MCF 10A (cell line): ENCODE results near the gene C16orf78. TPM values are rescaled to one million over a fixed set of nuclear protein-coding genes. Genes with fewer than 3 reads are reported as not detected.

Experiments
- BruUV-seq: library from RNA; stranded (reverse); fragments of 400-500 nt; replicated peaks from 2 replicates; lab custom pipeline; 2021; lab: Mats Ljungman, UMichigan
- CTCF ChIA-PET: fragments of 300-600 bp; sonication (Branson Sonifier 250); formaldehyde crosslinking; extraction: SDS; loops from one replicate; lab custom pipeline; 2021; ENCODE audit warnings: antibody characterized with exemption, inconsistent platforms; lab: Yijun Ruan, JAX
- POLR2A ChIA-PET: fragments of 300-600, 350-650 bp; sonication (Branson Sonifier 250); formaldehyde crosslinking; extraction: SDS; loops from one replicate; lab custom pipeline; 2020; ENCODE audit warnings: antibody characterized with exemption, inconsistent platforms; lab: Yijun Ruan, JAX
- DNase-seq: peaks from one replicate; pipeline ENCODE4 v3.0.0-alpha.2; 2018; ENCODE audit not compliant: unreplicated experiment
- H3K27ac Mint-ChIP-seq: one replicate; pipeline ENCODE4 v1.8.0; 2022; ENCODE audit warnings: mild to moderate bottlenecking, low read depth, mixed read lengths; ENCODE audit not compliant: unreplicated experiment
- H3K27me3 Mint-ChIP-seq: one replicate; pipeline ENCODE4 v1.8.0; 2022; ENCODE audit warnings: mixed read lengths; ENCODE audit not compliant: insufficient read depth, unreplicated experiment
- H3K36me3 Mint-ChIP-seq: one replicate; pipeline ENCODE4 v1.8.0; 2022; ENCODE audit warnings: mild to moderate bottlenecking, moderate library complexity, mixed read lengths; ENCODE audit not compliant: insufficient read depth, unreplicated experiment
- H3K4me1 Mint-ChIP-seq: one replicate; pipeline ENCODE4 v1.8.0; 2022; ENCODE audit warnings: mixed read lengths; ENCODE audit not compliant: insufficient read depth, unreplicated experiment
- H3K4me3 Mint-ChIP-seq: one replicate; pipeline ENCODE4 v1.8.0; 2022; ENCODE audit warnings: mild to moderate bottlenecking, moderate library complexity, mixed read lengths; ENCODE audit not compliant: unreplicated experiment
- H3K9me3 Mint-ChIP-seq: one replicate; pipeline ENCODE4 v1.8.0; 2022; ENCODE audit warnings: mixed read lengths; ENCODE audit not compliant: unreplicated experiment
- intact Hi-C: fragments of 100-400 bp; cut with micrococcal nuclease; formaldehyde crosslinking; loops from 2 replicates; pipeline ENCODE4 v1.14.1; 2022
- total RNA-seq: library from RNA; stranded (reverse); gene quantifications from 2 replicates; pipeline ENCODE4 v1.2.3, GENCODE V29; 2022
- TF ChIP-seq, protein P1 (sequence below): fragments of 200-600 bp; IDR thresholded peaks from one replicate; pipeline ENCODE4 v1.8.0; 2022; ENCODE audit warnings: antibody characterized with exemption, mild to moderate bottlenecking; ENCODE audit not compliant: unreplicated experiment

The C16orf78 gene
- total RNA-seq, 1 experiment from 2014 or later, result not detected

GRCh38 chr16:49399594-49400364 lies 26.2 kb downstream of the C16orf78 start:
- POLR2A ChIA-PET, result no interaction called here
- Mint-ChIP-seq H3K9me3 (peaks cover 14% of the 10 kb centered on the region), H3K4me1 (no peaks in the 10 kb centered on the region), H3K4me3 (no peak overlapping the region), H3K36me3 (peaks cover 5% of the 10 kb centered on the region), H3K27ac (no peak overlapping the region), H3K27me3 (peaks cover 16% of the 10 kb centered on the region)
- TF ChIP-seq, protein P1, sequence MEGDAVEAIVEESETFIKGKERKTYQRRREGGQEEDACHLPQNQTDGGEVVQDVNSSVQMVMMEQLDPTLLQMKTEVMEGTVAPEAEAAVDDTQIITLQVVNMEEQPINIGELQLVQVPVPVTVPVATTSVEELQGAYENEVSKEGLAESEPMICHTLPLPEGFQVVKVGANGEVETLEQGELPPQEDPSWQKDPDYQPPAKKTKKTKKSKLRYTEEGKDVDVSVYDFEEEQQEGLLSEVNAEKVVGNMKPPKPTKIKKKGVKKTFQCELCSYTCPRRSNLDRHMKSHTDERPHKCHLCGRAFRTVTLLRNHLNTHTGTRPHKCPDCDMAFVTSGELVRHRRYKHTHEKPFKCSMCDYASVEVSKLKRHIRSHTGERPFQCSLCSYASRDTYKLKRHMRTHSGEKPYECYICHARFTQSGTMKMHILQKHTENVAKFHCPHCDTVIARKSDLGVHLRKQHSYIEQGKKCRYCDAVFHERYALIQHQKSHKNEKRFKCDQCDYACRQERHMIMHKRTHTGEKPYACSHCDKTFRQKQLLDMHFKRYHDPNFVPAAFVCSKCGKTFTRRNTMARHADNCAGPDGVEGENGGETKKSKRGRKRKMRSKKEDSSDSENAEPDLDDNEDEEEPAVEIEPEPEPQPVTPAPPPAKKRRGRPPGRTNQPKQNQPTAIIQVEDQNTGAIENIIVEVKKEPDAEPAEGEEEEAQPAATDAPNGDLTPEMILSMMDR, result no peak
- intact Hi-C loops, result no loop called here
- DNase-seq, result no peak
- BruUV-seq, result no TSS peak
- CTCF ChIA-PET, result interaction anchor here (1.6 kb wide), 1 partner anchor 1266 kb away, joined by 3 read pairs; no protein-coding TSS in a partner anchor

GRCh38 chr16:49400611-49401010 lies 27.0 kb downstream of the C16orf78 start:
- intact Hi-C loops, result no loop called here
- Mint-ChIP-seq H3K9me3 (peaks cover 14% of the 10 kb centered on the region), H3K4me3 (no peak overlapping the region), H3K27ac (no peak overlapping the region), H3K36me3 (peaks cover 5% of the 10 kb centered on the region), H3K4me1 (no peaks in the 10 kb centered on the region), H3K27me3 (peaks cover 16% of the 10 kb centered on the region)
- POLR2A ChIA-PET, result no interaction called here
- TF ChIP-seq, protein P1, result no peak
- CTCF ChIA-PET, result no interaction called here
- no TSS peak for BruUV-seq
- DNase-seq, result no peak

GRCh38 chr16:49405123-49405522 lies 31.5 kb downstream of the C16orf78 start:
- Mint-ChIP-seq H3K36me3 (peaks cover 5% of the 10 kb centered on the region), H3K4me3 (no peak overlapping the region), H3K9me3 (peaks cover 14% of the 10 kb centered on the region), H3K27me3 (no peaks in the 10 kb centered on the region), H3K4me1 (no peaks in the 10 kb centered on the region), H3K27ac (no peak overlapping the region)
- TF ChIP-seq, protein P1, result no peak
- DNase-seq, result no peak
- ChIA-PET CTCF (interaction anchor here (0.7 to 1.2 kb wide), 2 partner anchors 517 to 784 kb away, joined by 3 to 5 read pairs; no protein-coding TSS in a partner anchor), POLR2A (no interaction called here)
- no TSS peak for BruUV-seq
- intact Hi-C loops, result loop anchor here (5.0 kb wide), 1 partner anchor 718 kb away; no protein-coding TSS in a partner anchor

DNA sequence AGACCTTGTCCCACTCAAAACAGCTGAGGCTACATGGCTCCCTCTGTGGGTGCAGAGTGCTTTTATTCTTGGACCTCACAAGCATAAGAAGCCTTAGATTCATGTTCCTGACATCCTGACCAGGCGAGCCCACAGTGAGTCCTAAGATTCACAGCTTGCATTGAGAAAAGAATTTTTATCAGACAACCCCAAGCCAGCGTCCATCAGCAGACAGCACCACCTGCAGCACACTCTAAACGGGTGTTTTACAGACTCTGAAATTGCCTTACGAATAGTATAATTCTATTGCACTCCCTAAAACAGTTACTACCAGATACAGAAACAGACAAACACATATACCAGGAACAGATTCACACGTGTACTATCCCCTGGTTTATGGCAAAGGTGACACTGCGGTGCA lies 31.9 kb downstream of the C16orf78 start:
- intact Hi-C loops, result loop anchor here (5.0 kb wide), 1 partner anchor 718 kb away; no protein-coding TSS in a partner anchor
- ChIA-PET POLR2A (no interaction called here), CTCF (interaction anchor here (0.5 to 1.0 kb wide), 2 partner anchors 187 to 452 kb away, joined by 3 read pairs; no protein-coding TSS in a partner anchor)

More for the DNA sequence above, 31.9 kb downstream of the C16orf78 start:
- Mint-ChIP-seq H3K27ac (no peak overlapping the region), H3K4me3 (no peak overlapping the region), H3K27me3 (no peaks in the 10 kb centered on the region), H3K4me1 (no peaks in the 10 kb centered on the region), H3K9me3 (peaks cover 14% of the 10 kb centered on the region), H3K36me3 (peaks cover 5% of the 10 kb centered on the region)
- TF ChIP-seq, protein P1, result no peak
- no peak for DNase-seq
- no TSS peak for BruUV-seq
